ENCODE results near the gene MEI4. TPM values are rescaled to one million over a fixed set of nuclear protein-coding genes. Genes with fewer than 3 reads are reported as not detected.

MEI4 gene
- total RNA-seq, 1 donor from 2014 or later = 1.5 TPM

DNA sequence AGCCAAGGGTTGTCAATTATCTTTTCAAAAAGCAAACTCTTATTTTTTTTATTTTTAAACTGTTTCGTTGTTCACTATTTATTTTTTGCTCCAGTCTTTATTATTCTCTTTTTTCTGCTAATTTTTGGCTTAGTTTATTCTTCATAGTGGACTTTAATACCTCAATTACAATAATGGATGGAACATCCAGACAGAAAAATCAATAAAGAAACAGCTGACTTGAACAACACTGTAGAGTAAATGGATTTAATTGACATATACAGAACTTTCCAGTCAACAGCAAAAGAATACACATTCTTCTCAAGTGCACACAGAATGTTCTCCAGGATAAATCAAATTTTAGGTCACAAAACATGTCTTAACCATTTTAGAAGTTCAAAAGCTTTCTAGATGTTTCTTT lies 111.5 kb downstream of the MEI4 start:
- H3K27ac Mint-ChIP-seq = no peak overlapping the region
- H3K4me1 Mint-ChIP-seq = no peaks in the 10 kb centered on the region
- no peak for TF ChIP-seq CTCF (IDR thresholded peaks at IDR 0.05; ENCODE audit: unreplicated experiment)
- no peak overlapping the region for H3K4me3 Mint-ChIP-seq
- DNase-seq (ENCODE audit: low spot score in 2 of 2, unreplicated experiment in 2 of 2) = no peak
- no peaks in the 10 kb centered on the region for H3K27me3 Mint-ChIP-seq (ENCODE audit: low read depth)
- H3K36me3 Mint-ChIP-seq = no peaks in the 10 kb centered on the region
- no peaks in the 10 kb centered on the region for H3K9me3 Mint-ChIP-seq

DNA sequence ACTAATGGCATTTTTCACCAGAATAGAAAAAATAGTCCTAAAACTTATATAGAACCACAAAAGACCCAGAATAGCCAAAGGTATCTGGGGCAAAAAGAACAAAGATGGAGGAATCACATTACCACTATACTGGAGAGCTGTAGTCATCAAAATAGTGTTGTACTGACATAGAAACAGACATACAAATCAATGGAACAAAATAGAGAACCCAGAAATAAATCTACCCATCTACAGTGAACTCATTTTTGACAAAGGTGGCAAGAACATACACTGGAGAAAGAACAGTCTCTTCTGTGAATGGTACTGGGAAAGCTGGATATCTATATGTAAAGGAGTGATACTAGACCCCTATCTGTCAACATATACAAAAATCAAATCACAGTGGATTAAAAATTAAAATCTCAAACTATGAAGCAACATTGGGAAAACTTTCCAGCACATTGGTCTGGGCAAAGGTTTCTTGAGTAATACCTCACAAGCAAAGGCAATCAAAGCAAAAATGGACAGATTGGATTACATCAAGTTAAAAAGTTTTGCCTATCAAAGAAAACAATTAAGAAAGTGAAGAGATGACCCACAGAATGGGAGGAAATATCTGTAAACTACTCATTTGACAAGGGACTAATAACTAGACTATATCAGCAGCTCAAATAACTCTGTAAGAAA lies 120.5 kb downstream of the MEI4 start:
- no peak for TF ChIP-seq CTCF (IDR thresholded peaks at IDR 0.05; ENCODE audit: unreplicated experiment)
- Mint-ChIP-seq H3K27ac (no peak overlapping the region), H3K36me3 (no peaks in the 10 kb centered on the region), H3K9me3 (peaks cover 11% of the 10 kb centered on the region), H3K27me3 (ENCODE audit: low read depth) (no peaks in the 10 kb centered on the region), H3K4me3 (no peak overlapping the region), H3K4me1 (no peaks in the 10 kb centered on the region)
- DNase-seq (ENCODE audit: low spot score in 2 of 2, unreplicated experiment in 2 of 2) = no peak

DNA sequence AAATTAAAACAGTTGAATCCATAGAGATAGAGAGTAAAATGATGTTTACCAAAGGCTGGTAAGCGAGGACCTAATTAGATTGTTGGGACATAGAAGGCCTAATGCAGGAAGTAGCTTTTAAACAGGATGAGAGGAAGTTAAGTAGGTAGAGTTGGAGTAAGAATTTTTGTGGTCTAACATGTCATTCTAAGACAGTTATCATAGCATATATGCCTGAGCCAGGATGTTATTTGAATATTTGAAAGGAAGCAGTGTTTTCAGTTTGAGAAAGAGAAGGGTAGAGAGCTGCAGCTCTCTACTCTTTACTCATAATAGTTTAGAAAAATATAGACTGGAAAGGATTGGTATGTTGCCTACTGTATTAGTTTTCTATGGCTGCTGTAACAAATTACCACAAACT lies 121.6 kb downstream of the MEI4 start:
- no peak for TF ChIP-seq CTCF (IDR thresholded peaks at IDR 0.05; ENCODE audit: unreplicated experiment)
- H3K4me1 Mint-ChIP-seq = no peaks in the 10 kb centered on the region
- no peaks in the 10 kb centered on the region for H3K36me3 Mint-ChIP-seq
- H3K9me3 Mint-ChIP-seq = peaks cover 11% of the 10 kb centered on the region
- no peak overlapping the region for H3K4me3 Mint-ChIP-seq
- no peak overlapping the region for H3K27ac Mint-ChIP-seq
- DNase-seq (ENCODE audit: low spot score in 2 of 2, unreplicated experiment in 2 of 2) = no peak
- no peaks in the 10 kb centered on the region for H3K27me3 Mint-ChIP-seq (ENCODE audit: low read depth)

- Mint-ChIP-seq H3K27ac (no peak overlapping the region), H3K9me3 (peaks cover 17% of the 10 kb centered on the region), H3K4me3 (no peak overlapping the region), H3K36me3 (no peaks in the 10 kb centered on the region), H3K27me3 (ENCODE audit: low read depth) (no peaks in the 10 kb centered on the region), H3K4me1 (no peaks in the 10 kb centered on the region)
- TF ChIP-seq CTCF (IDR thresholded peaks at IDR 0.05; ENCODE audit: unreplicated experiment) = no peak
- DNase-seq (ENCODE audit: low spot score in 2 of 2, unreplicated experiment in 2 of 2) = no peak
These were observed 123.6 kb downstream of the MEI4 start for GRCh38 chr6:77776441-77776840.

- H3K27me3 Mint-ChIP-seq (ENCODE audit: low read depth) = no peaks in the 10 kb centered on the region
- H3K36me3 Mint-ChIP-seq = no peaks in the 10 kb centered on the region
- no peak for TF ChIP-seq CTCF (IDR thresholded peaks at IDR 0.05; ENCODE audit: unreplicated experiment)
- peaks cover 13% of the 10 kb centered on the region for H3K9me3 Mint-ChIP-seq
- H3K27ac Mint-ChIP-seq = no peak overlapping the region
- DNase-seq (ENCODE audit: low spot score in 2 of 2, unreplicated experiment in 2 of 2) = no peak
- H3K4me1 Mint-ChIP-seq = no peaks in the 10 kb centered on the region
- no peak overlapping the region for H3K4me3 Mint-ChIP-seq
These were observed 125.7 kb downstream of the MEI4 start for GRCh38 chr6:77778527-77778926.
